Muscle of back (tissue), 11 donors: ENCODE results near the gene LETM1. TPM values are rescaled to one million over a fixed set of nuclear protein-coding genes. Genes with fewer than 3 reads are reported as not detected.

ENCODE experiments used
- DNase-seq, 3 donors: peaks; one replicate each; pipeline versions ENCODE4 v3.0.0 to v3.0.0-alpha.2; 2013
- polyA plus RNA-seq, 10 donors: library from polyadenylated mRNA; unstranded; fragments of 120-200 nt; gene quantifications; one replicate each; pipeline ENCODE4 v1.2.1, GENCODE V29; 2013; ENCODE audit not compliant: insufficient read length in 10 of 10

The LETM1 gene
- polyA plus RNA-seq, 10 donors: 12.1 to 16.3 (median 14.7) TPM

DNA sequence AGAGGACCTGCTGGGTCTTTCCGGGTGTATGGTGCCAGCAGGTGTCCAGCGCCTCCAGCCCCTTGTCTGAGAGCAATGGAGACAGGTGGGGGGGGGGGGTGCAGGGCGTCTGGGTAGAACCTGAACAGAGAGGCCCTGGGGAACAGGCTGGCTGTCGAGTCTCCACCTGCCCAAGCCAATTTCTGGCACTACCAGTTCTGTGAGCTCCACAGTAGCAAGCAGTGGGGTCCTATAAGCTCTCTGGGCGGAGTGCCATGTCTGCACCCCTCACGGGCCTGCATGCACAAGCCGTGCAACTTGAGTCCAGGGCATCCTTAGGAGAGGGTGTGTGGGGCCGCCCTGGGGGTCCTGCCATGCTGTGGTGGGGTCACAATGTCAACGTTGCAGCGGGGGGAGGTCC is 72.9 kb downstream of the LETM1 start:
- DNase-seq: no peak

DNA sequence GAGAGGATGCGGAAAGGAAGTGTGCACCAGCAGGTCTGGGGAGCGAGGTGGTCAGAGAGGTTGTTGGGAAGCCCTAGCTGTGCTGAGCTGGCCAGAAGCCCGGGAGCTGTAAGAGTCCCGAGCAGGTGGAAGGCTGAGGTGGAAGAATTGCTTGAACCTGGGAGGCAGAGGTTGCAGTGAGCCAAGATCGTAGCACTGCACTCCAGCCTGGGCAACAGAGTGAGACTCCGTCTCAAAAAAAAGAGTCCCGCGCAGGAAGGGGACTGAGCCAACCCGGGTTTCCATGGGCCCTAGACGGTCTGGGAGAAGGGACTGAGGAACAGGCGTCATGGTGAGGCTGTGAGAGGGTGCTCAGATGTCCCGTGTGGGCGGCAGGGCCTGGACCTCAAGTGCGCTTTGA is 75.5 kb downstream of the LETM1 start:
- no peak for DNase-seq

- no peak for DNase-seq
Observed at GRCh38 chr4:1779588-1780382, 76.2 kb downstream of the LETM1 start.

DNA sequence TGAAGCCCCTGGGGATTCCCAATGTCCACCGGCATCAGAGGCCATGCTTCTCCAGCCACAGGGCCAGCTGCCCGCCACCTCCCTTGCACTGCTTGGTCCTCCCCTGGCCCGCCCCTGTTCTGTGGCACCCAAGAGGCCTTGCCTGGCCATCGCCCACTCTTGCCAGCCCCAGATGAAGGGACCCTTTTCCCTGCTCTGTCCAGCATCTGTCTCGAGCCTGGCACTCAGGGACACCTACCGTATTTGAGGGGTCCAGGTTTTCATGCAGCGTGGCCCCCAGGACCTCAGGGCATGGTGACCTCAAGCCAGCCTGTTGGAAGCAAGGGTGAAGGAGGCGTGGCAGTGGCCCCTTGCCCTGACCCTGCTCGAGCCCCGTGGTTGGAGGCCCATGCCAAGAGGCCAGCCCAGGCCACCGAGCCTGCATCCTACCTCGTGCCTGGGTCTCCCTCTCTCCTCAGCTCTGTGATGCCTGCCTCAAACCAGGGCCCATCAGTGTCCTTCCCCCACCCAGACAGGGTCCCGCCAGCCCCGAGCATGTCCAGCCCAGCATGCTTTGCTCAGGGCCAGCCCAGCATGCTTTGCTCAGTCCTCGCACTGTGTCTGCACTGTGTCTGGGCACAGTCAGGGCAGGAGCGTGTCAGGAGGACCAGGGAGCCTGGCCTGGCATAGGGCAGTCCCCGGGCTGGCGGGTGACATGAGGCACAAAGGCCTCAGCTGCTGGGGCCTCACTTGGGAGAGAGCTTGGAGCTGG is 77.1 kb downstream of the LETM1 start:
- DNase-seq: no peak

DNA sequence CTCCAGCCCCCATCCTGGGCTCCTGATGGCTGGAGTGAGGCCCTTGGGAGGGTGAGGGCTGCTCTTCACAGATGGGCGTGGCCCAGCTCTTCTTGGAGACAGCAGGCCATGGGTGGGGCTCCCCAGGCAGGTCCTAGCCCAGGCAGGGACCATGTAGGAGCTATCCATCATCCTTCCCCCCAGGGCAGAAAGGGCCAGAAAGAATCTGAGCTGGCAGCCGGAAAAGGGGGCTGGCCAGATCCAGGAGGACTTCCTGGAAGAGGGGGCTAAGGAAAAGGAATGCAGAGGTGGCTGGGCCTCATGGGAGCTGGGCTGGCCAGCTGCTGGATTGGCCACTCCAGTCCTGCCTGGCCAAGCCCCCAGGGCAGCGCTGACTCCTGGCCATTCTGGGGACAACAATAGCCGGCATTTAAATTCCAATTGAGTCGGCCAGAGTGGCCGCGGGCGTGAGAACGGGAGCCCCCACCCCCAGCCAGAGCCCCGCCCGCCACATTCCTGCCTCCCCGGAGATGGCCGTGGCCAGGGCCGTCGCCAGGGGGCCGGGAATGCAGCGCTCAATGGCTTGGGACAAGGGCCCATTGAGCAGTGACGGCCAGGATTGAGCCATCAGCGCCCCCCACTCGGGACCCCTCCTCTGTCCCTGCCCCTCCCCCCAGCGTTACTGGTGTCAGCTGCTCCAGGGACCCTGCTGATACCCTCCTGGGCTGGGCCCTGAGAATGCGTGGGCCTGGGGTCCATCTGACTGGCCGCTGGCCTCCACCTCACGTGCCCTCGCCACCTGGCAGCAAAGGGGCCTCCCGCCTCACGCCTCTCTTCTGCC is 77.9 kb downstream of the LETM1 start:
- DNase-seq: no peak

- DNase-seq: no peak
Observed at GRCh38 chr4:1776521-1777161, 79.3 kb downstream of the LETM1 start.

DNA sequence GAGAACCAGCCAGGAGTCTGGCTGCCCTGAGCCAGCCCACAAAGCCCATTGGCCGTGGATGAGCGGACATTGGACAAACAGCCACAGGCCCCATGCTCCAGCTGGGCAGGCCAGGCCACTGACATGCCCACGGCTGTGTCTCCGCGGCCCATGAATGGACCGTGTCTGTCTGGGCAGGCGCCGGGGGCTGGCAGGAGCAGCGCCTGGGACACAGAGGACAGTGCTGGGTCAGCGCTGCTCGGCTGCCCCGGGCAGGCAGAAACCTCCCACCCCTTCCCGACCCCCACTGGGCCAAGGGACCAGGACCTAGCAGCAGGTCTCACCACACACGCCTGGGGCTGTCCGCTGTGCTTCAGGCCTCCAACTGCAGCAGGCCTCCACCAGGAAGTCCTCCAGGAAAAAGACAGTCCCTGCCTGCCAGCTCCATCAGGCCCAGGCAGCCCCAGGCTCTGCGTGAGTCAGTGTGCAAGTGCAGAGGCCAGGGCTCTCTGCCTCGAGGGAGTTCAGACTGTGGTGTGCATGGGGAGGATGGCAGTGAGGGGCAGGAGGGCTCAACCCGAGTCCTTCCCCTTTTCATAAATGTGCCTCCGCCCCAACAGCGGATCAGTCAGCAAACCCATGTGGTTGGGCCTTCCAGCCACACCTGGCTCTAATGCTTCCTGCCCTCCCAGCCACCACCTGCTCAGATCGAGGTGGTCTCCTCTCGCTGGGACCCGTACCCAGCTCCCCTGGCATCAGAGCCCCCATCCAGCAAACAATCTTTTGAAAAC is 80.0 kb downstream of the LETM1 start:
- no peak for DNase-seq

GRCh38 chr4:1773754-1774153 is 82.2 kb downstream of the LETM1 start:
- DNase-seq: no peak

GRCh38 chr4:1772853-1773538 is 83.0 kb downstream of the LETM1 start:
- no peak for DNase-seq

GRCh38 chr4:1771555-1772305 is 84.2 kb downstream of the LETM1 start:
- no peak for DNase-seq

- DNase-seq: no peak
Observed at GRCh38 chr4:1770791-1771231, 85.1 kb downstream of the LETM1 start.

DNA sequence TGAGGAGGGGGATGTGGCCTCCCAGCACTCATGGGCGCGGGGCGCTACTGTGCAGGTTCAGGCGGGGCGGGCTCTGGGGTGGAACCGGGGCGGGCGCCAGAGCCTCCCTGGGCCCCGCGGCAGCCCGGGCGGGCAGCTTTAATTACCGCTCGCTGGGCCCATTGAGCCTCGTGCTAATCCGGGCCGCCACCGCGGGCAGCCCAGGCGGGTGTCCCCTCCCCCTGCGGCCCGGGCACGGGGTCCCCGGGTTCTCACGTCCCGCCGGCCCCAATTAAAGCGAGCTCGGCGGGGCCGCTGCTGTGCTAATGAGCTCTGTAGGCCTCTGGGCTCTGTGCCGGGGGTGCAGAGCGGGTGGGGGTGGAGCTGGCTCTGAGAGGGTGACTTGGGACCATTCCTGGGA is 85.7 kb downstream of the LETM1 start:
- no peak for DNase-seq

DNA sequence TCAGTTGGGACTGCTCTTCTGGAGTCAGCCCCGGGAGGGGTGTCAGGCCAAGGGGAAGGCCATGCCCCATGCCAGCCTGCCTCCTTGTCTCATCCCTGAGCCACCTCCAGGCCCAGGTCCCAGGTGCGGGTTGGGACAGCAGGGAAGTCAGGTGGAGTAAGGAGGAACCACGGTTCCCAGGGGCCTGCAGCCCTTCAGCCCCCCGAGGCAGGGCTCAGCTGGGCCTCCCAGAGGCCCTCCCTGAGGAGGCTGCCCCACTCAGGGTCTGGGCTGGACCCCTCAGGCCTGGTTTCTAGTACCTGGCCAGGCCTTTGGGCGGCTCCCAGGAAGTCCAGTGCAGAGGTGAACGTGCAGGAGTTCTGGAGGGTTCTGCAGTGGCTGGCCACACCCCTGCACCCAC is 86.3 kb downstream of the LETM1 start:
- DNase-seq: no peak

GRCh38 chr4:1768367-1769034 is 87.5 kb downstream of the LETM1 start:
- DNase-seq: no peak

- no peak for DNase-seq
Observed at GRCh38 chr4:1767770-1768366, 88.1 kb downstream of the LETM1 start.

DNA sequence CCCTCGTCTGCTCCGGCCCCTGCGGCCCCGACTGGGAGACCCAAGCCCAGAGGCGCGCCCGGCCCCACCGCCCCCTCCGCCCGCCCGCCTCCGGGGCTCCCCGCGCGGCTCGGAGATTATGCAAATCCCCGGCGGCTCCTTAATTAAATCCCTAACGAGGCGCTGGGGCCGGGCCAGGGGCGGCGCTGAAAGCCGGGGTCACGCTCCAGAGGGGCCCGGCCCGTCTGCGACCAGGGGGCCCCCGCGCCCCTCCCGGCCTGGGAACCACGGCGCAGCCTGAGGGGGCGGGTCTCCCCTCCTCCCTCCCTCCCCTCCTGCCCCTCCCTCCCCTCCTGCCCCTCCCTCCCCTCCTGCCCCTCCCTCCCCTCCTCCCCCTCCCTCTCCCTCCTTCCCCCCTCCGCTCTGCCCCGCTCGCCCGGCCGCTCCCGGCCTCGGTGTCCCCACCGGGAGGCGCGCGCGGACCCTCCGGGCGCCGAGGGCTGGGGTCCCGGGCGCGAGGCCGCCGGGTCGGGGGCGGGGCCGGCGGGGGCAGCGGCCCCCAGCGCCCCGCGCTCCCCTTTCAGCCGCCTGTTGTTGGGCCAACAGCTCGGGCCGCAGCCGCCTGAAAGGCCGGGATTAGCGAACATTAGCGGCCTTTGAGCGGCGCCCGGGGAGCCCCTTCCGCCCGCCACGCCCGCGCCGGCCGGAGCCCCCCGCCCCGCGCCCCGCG is 88.7 kb downstream of the LETM1 start:
- DNase-seq: no peak

DNA sequence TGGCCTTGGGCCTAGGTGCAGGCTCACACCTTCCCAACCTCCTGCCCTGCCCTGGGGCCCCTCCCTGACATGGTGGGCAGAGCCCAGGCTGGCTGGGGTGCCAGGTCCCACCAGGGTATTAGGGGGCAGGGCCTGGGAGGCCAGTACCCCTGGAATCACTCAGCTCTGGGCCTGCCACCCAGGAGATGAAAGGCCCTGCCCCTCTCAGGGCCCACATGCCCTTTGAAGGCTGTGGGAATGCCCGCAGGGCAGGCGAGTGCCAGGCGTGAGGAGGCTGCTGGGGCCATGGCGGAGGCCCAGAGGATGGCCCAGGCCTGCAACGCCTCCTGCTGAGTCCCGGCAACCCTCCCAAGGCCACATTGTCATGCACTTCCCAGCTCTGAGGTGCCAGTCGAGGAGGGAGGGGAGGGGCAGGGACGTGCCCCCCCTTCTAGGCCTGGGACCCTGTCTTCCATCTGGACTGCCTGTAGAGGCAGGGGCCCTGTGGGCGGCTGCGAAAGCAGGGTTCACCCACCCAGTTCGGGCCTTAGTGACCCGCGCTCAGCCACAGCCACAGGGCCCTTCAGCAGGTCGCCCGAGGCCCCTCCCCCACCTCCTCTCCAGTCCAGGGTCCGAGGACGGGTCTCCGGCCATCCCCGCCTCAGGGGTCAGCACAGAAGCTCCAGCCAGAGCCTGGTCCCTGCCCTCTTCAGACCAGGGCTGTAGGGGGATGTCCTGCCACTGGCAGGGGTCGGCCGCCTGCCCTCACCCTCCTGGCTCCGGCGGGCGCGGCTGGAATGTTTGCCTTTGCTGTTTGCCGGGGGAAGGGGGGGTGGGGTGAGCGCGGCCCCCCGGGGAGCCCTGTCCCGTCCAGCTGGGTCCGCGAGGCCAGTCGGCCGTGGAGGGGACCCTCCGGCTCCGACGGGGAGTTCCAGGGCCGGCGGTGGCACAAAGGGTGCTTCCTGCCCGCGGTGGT is 89.6 kb downstream of the LETM1 start:
- no peak for DNase-seq
